Tibial nerve (tissue), 4 donors: Measurements from ENCODE around the gene PRCD. TPM values are rescaled to one million over a fixed set of nuclear protein-coding genes. Genes with fewer than 3 reads are reported as not detected.
A peak's percentile ranks its signal among the peaks of the same experiment; 100 is the strongest.

Experiments
- DNase-seq, 2 donors: peaks; one replicate each; pipeline ENCODE4 v3.0.0-alpha.2; 2019; ENCODE audit warnings: low spot score in 2 of 2
- H3K27ac ChIP-seq, 4 donors: fragments of 200-600 bp; sonication (generic) in 3 of 4; one replicate each; pipeline ENCODE4 v1.5.1; 2017 to 2019; ENCODE audit warnings: mild to moderate bottlenecking in 1 of 4
- H3K27me3 ChIP-seq, 2 donors: fragments of 200-600 bp; sonication (generic) in 1 of 2; one replicate each; pipeline versions ENCODE4 v1.5.1 to v1.6.0; 2017 to 2019
- H3K36me3 ChIP-seq, 3 donors: fragments of 200-600 bp; sonication (generic); one replicate each; pipeline ENCODE4 v1.5.1; 2018 to 2019
- H3K4me1 ChIP-seq, 4 donors: fragments of 200-600 bp; sonication (generic) in 3 of 4; one replicate each; pipeline ENCODE4 v1.5.1; 2017 to 2019
- H3K4me3 ChIP-seq, 4 donors: fragments of 200-600 bp; sonication (generic) in 3 of 4; one replicate each; pipeline ENCODE4 v1.5.1; 2017 to 2019; ENCODE audit warnings: mild to moderate bottlenecking in 1 of 4, moderate library complexity in 1 of 4
- H3K9me3 ChIP-seq, 4 donors: fragments of 200-600 bp; sonication (generic) in 3 of 4; one replicate each; pipeline ENCODE4 v1.5.1; 2017 to 2019
- CTCF ChIP-seq, 5 experiments: fragments of 200-600 bp in 3 of 5; fragments of 450-650 bp in 2 of 5; sonication (generic) in 3 of 5; IDR thresholded peaks; one replicate each; pipeline ENCODE4 v1.5.1; 2016 to 2019; ENCODE audit warnings: antibody characterized with exemption in 5 of 5, mild to moderate bottlenecking in 3 of 5, moderate library complexity in 2 of 5
- EP300 ChIP-seq, 2 donors: sonication (generic); formaldehyde crosslinking; IDR thresholded peaks; one replicate each; pipeline ENCODE4 v1.6.1; 2017; ENCODE audit warnings: antibody characterized with exemption in 2 of 2, mild to moderate bottlenecking in 1 of 2
- POLR2A ChIP-seq, 2 donors: fragments of 450-650 bp; IDR thresholded peaks; one replicate each; pipeline ENCODE4 v1.6.1; 2017; ENCODE audit warnings: antibody characterized with exemption in 2 of 2, mild to moderate bottlenecking in 2 of 2, moderate library complexity in 2 of 2
- WGBS, 2 donors: methylation state at CpG; one replicate each; pipeline ENCODE4 v1.1.5; 2018; 5-methylcytosine and 5-hydroxymethylcytosine counted together
- total RNA-seq, 4 donors: library from RNA; depleted of rRNA; stranded (reverse); fragments of >200 nt; gene quantifications; one replicate each; pipeline ENCODE4 v1.1.0, GENCODE V29; 2016

The PRCD gene
- total RNA-seq, 4 donors from 2014 or later, result 6.6 to 23.5 (median 14.1) TPM

GRCh38 chr17:76577876-76578275 is 38.0 kb downstream of the PRCD start:
- WGBS, 2 donors, result 95% methylated on average over 7 of the region's 7 CpGs
- Histone ChIP-seq H3K4me3 (no peak overlapping the region), H3K27ac (peak overlapping the region in 2 of 4 donors; percentile 12 to 95), H3K4me1 (peaks cover 0 to 77% (median 34%) of the 10 kb centered on the region in 4 donors), H3K36me3 (peaks cover 0 to 6% (median 0%) of the 10 kb centered on the region in 3 donors), H3K27me3 (no peaks in the 10 kb centered on the region), H3K9me3 (no peaks in the 10 kb centered on the region)
- DNase-seq, result no peak
- TF ChIP-seq CTCF (IDR thresholded peaks at IDR 0.05) (no peak), POLR2A (IDR thresholded peaks at IDR 0.05) (no peak), EP300 (IDR thresholded peaks at IDR 0.05) (no peak)

DNA sequence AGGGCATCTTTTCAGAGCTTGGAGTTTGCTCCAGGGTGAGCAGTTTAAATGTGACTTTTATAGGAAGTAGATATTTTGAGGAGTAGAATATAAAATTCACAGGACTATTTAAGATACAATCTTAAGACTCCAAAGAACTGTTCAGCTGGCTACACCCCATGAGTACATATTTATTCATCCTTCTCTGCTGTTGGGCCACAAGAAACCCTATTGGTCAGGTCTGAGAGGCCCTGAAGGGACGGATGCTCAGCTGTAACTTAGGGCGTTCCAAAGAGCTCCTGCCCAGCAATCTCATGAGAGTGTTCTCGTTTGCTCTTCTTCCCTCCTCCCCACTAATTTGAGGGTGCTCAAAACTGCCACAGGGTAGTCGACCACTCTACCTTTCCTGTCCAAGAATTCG is 38.5 kb downstream of the PRCD start:
- peak overlapping the region in 2 of 4 donors; percentile 12 to 95 for H3K27ac ChIP-seq
- no peak overlapping the region for H3K4me3 ChIP-seq
- H3K9me3 ChIP-seq, result no peaks in the 10 kb centered on the region
- no peak for DNase-seq
- no peaks in the 10 kb centered on the region for H3K27me3 ChIP-seq
- 51 to 54% methylated on average over 5 of the region's 5 CpGs for WGBS, 2 donors
- H3K36me3 ChIP-seq, result peaks cover 0 to 6% (median 0%) of the 10 kb centered on the region in 3 donors
- TF ChIP-seq POLR2A (IDR thresholded peaks at IDR 0.05) (no peak), CTCF (IDR thresholded peaks at IDR 0.05) (no peak), EP300 (IDR thresholded peaks at IDR 0.05) (no peak)
- peaks cover 0 to 72% (median 31%) of the 10 kb centered on the region in 4 donors for H3K4me1 ChIP-seq

DNA sequence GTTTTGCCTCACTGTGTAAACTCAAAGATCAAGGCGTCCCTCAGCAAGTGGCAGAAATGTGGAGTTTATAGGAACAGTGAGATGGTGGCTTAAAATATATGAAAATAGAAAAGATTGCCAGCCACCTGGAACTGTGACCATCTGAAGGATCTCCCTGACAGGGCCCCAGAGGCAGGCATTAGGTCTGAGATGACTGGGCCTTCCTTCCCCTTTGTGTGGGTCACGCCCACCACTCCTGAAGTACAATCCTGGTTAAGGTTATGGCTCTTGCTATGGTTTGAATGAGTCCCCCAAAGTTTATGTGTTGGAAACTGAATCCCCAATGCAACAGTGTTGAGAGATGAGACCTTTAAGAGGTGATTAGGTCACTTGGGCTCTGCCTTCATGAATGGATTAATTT is 39.4 kb downstream of the PRCD start:
- Histone ChIP-seq H3K4me3 (no peak overlapping the region), H3K9me3 (no peaks in the 10 kb centered on the region), H3K27ac (peak overlapping the region in 2 of 4 donors; percentile 46 to 95), H3K36me3 (peaks cover 0 to under 1% (median 0%) of the 10 kb centered on the region in 3 donors), H3K27me3 (no peaks in the 10 kb centered on the region), H3K4me1 (peaks cover 0 to 65% (median 26%) of the 10 kb centered on the region in 4 donors)
- WGBS, 2 donors, result 74 to 90% methylated on average over 2 of the region's 2 CpGs
- TF ChIP-seq CTCF (IDR thresholded peaks at IDR 0.05), result no peak
- TF ChIP-seq EP300 (IDR thresholded peaks at IDR 0.05), result no peak
- no peak for TF ChIP-seq POLR2A (IDR thresholded peaks at IDR 0.05)
- DNase-seq, result no peak

DNA sequence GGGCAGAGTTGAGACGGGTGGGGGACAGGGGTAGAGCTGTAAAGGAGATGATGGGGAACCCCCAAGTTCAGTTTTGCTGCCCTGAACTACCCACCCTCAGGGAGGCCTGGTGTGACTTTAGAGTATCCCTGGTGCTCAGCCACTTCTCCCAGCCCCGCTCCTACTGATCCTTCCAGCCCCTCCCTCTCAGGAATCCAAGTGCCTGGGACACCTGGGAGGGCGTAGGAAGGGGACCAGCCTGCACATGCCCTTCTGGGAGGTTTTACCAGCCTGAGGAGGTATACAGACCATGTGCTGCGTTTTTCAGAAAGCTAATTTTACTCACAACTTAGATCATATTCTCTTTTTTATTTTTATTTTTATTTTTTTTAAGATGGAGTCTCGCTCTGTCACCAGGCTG is 41.7 kb downstream of the PRCD start:
- H3K4me3 ChIP-seq, result no peak overlapping the region
- no peak for DNase-seq
- WGBS, 2 donors, result 70 to 77% methylated on average over 5 of the region's 5 CpGs
- no peaks in the 10 kb centered on the region for H3K27me3 ChIP-seq
- no peak for TF ChIP-seq EP300 (IDR thresholded peaks at IDR 0.05)
- TF ChIP-seq POLR2A (IDR thresholded peaks at IDR 0.05), result no peak
- TF ChIP-seq CTCF (IDR thresholded peaks at IDR 0.05), result no peak
- H3K36me3 ChIP-seq, result no peaks in the 10 kb centered on the region
- H3K9me3 ChIP-seq, result no peaks in the 10 kb centered on the region
- H3K4me1 ChIP-seq, result peaks cover 0 to 62% (median 20%) of the 10 kb centered on the region in 4 donors
- peak overlapping the region; percentile 34 to 95 (median 66) for H3K27ac ChIP-seq

DNA sequence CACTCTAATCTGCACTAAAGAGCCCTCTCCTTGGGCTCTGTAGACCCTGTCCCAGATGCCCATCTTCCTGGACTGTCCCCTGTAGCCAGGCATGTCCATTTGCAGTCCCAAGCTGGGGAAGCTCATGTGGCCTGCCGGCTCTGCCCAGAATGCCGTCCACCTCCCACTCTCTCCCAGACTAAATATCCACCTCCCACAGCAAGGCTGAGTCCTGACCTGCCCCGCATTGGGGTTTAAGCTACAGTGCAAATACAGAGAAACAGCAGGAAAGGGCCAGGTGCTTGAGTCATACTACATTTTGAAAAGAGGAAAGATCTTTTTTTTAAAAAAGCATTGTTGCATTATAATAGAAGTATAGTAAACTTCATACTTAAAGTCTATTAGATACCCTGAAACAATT is 42.8 kb downstream of the PRCD start:
- H3K9me3 ChIP-seq, result no peaks in the 10 kb centered on the region
- H3K4me3 ChIP-seq, result no peak overlapping the region
- peak in 1 of 2 donors; percentile 42 for TF ChIP-seq EP300 (IDR thresholded peaks at IDR 0.05)
- peak in 1 of 2 donors; percentile 18 for TF ChIP-seq POLR2A (IDR thresholded peaks at IDR 0.05)
- no peak for TF ChIP-seq CTCF (IDR thresholded peaks at IDR 0.05)
- H3K36me3 ChIP-seq, result no peaks in the 10 kb centered on the region
- H3K27ac ChIP-seq, result peak overlapping the region in 3 of 4 donors; percentile 61 to 95 (median 88)
- H3K4me1 ChIP-seq, result peaks cover 0 to 63% (median 19%) of the 10 kb centered on the region in 4 donors
- DNase-seq, result no peak
- 30 to 32% methylated on average over 3 of the region's 3 CpGs for WGBS, 2 donors
- H3K27me3 ChIP-seq, result peaks cover 0 to 5% of the 10 kb centered on the region in 2 donors
